ENCODE results near the gene RER1. TPM values are rescaled to one million over a fixed set of nuclear protein-coding genes. Genes with fewer than 3 reads are reported as not detected.

The RER1 gene
- total RNA-seq, 1 experiment from 2014 or later = 155 TPM

DNA sequence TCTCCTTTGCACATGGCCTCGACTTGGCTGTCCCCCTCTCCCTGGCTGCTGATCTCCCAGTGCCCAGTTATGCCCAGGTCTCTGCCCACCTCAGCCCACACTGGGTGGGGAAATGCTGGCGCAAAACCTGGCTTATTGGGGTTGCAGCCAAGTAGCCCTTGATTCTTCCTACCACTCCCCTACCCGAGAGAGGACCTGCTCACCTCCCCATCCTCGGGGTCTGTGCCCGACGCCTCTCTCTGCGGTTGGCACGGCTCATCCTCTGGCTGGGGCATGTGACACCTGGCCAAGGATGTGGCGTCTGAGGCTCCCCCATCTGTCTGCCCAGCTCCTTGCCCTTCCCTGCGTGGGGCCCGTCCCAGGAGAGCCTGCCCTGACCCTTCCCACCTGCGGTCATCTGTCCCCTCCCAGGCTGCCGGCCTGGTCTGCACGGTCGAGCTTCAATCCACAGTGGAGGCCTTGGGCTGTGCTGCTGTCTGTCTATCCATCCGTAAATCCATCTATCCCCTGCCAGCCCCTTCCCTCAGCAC lies 27.2 kb downstream of the RER1 start:
- ATAC-seq (no peak), DNase-seq (ENCODE audit: low read depth, low spot score) (no peak)
- RAD21 ChIA-PET (ENCODE audit: low non-redundant PET in 1 of 2, low total read pairs in 2 of 2, uncharacterized antibody in 2 of 2, unreplicated experiment in 2 of 2) = no interaction called here
- H3K4me2 ChIP-seq (ENCODE audit: low read length) = no peak overlapping the region
- H4K20me1 ChIP-seq (ENCODE audit: insufficient read depth) = no peaks in the 10 kb centered on the region
- no peak overlapping the region for H3K27ac ChIP-seq (ENCODE audit: low read depth, low read length)
- CTCF ChIA-PET = no interaction called here
- TF ChIP-seq POLR2AphosphoS5 (IDR thresholded peaks at IDR 0.05; ENCODE audit: low read depth, low read length) (no peak), SP1 (IDR thresholded peaks at IDR 0.05; ENCODE audit: low read depth) (no peak), FOSL1 (IDR thresholded peaks at IDR 0.05; ENCODE audit: low read depth) (no peak), EGR1 (IDR thresholded peaks at IDR 0.05; ENCODE audit: low read depth) (no peak)
- TF ChIP-seq, protein P1, sequence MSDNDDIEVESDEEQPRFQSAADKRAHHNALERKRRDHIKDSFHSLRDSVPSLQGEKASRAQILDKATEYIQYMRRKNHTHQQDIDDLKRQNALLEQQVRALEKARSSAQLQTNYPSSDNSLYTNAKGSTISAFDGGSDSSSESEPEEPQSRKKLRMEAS (IDR thresholded peaks at IDR 0.05) = no peak
- no TSS peak for BruUV-seq (replicated peaks)
- intact Hi-C loops (cut with micrococcal nuclease) = no loop called here
- no peaks in the 10 kb centered on the region for H3K27me3 ChIP-seq (ENCODE audit: insufficient read depth, low read length)
- H2AFZ ChIP-seq (ENCODE audit: low read depth, low read length, poor library complexity, severe bottlenecking) = no peak overlapping the region
- H3K36me3 ChIP-seq (ENCODE audit: control insufficient read depth in 1 of 2, insufficient read depth in 2 of 2, low read length in 2 of 2) = no peaks in the 10 kb centered on the region
- no peaks in the 10 kb centered on the region for H3K79me2 ChIP-seq (ENCODE audit: insufficient read depth, low read length)
- H3K4me1 ChIP-seq (ENCODE audit: control insufficient read depth in 1 of 2, insufficient read depth in 2 of 2, low read length in 2 of 2) = peaks cover 8 to 22% of the 10 kb centered on the region in 2 experiments; a peak in 3 of 4 replicates
- no peak overlapping the region for H3K9ac ChIP-seq (ENCODE audit: low read length)
- H3K9me2 ChIP-seq (ENCODE audit: insufficient read depth) = no peaks in the 10 kb centered on the region
- no peak overlapping the region for H3K4me3 ChIP-seq (replicated peaks in 1 of 2; ENCODE audit: low read depth in 1 of 2, low read length in 2 of 2)
- H3K9me3 ChIP-seq (ENCODE audit: control insufficient read depth in 1 of 2, insufficient read depth in 1 of 2, low read depth in 1 of 2, low read length in 2 of 2) = peaks cover 0 to 6% of the 10 kb centered on the region in 2 experiments; a peak in 1 of 4 replicates
- POLR2A ChIA-PET = no interaction called here

DNA sequence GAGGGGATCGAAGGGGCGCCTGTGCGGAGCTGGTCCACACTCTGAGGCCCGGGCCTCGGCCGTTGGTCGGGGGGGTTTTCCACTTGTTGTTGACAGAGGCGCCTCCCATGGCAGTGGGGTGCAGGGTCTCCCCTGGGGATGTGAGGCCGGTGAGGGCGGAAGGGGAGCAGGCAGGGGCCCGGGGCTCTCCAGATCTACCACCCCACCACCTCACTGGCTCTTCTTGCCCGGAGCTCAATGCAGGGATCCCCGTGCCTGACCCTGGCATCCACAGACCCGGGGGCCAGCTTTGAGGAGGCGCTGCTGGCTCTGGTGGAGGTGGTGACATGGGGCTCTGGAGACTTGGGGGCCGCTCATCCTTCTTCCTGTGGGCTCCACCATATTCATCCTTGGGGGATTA lies 27.8 kb downstream of the RER1 start:
- no peak overlapping the region for H3K4me2 ChIP-seq (ENCODE audit: low read length)
- intact Hi-C loops (cut with micrococcal nuclease) = no loop called here
- peaks cover 6 to 16% of the 10 kb centered on the region in 2 experiments; a peak in 3 of 4 replicates for H3K4me1 ChIP-seq (ENCODE audit: control insufficient read depth in 1 of 2, insufficient read depth in 2 of 2, low read length in 2 of 2)
- H2AFZ ChIP-seq (ENCODE audit: low read depth, low read length, poor library complexity, severe bottlenecking) = no peak overlapping the region
- H3K36me3 ChIP-seq (ENCODE audit: control insufficient read depth in 1 of 2, insufficient read depth in 2 of 2, low read length in 2 of 2) = no peaks in the 10 kb centered on the region
- no peaks in the 10 kb centered on the region for H4K20me1 ChIP-seq (ENCODE audit: insufficient read depth)
- H3K4me3 ChIP-seq (replicated peaks in 1 of 2; ENCODE audit: low read depth in 1 of 2, low read length in 2 of 2) = no peak overlapping the region
- H3K9me3 ChIP-seq (ENCODE audit: control insufficient read depth in 1 of 2, insufficient read depth in 1 of 2, low read depth in 1 of 2, low read length in 2 of 2) = peaks cover 0 to 6% of the 10 kb centered on the region in 2 experiments; a peak in 1 of 4 replicates
- no TSS peak for BruUV-seq (replicated peaks)
- RAD21 ChIA-PET (ENCODE audit: low non-redundant PET in 1 of 2, low total read pairs in 2 of 2, uncharacterized antibody in 2 of 2, unreplicated experiment in 2 of 2) = no interaction called here
- POLR2A ChIA-PET = interaction anchor here (0.8 kb wide), 1 partner anchor 126 kb away, joined by 3 read pairs; no protein-coding TSS in a partner anchor
- CTCF ChIA-PET = no interaction called here
- no peak overlapping the region for H3K27ac ChIP-seq (ENCODE audit: low read depth, low read length)
- ATAC-seq = no peak
- TF ChIP-seq JUND (IDR thresholded peaks at IDR 0.05) = no peak
- no peak for TF ChIP-seq POLR2AphosphoS5 (IDR thresholded peaks at IDR 0.05; ENCODE audit: low read depth, low read length)
- TF ChIP-seq, protein P2, sequence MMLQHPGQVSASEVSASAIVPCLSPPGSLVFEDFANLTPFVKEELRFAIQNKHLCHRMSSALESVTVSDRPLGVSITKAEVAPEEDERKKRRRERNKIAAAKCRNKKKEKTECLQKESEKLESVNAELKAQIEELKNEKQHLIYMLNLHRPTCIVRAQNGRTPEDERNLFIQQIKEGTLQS (IDR thresholded peaks at IDR 0.05) = no peak
- TF ChIP-seq ZFX (IDR thresholded peaks at IDR 0.05) = no peak
- no peak for TF ChIP-seq YY1 (IDR thresholded peaks at IDR 0.05; ENCODE audit: extremely low read depth, insufficient replicate concordance, low read depth, low read length)
- no peak for TF ChIP-seq FOSL1 (IDR thresholded peaks at IDR 0.05; ENCODE audit: low read depth)
- no peaks in the 10 kb centered on the region for H3K9me2 ChIP-seq (ENCODE audit: insufficient read depth)
- DNase-seq (ENCODE audit: low read depth, low spot score) = no peak
- no peaks in the 10 kb centered on the region for H3K27me3 ChIP-seq (ENCODE audit: insufficient read depth, low read length)
- no peaks in the 10 kb centered on the region for H3K79me2 ChIP-seq (ENCODE audit: insufficient read depth, low read length)
- H3K9ac ChIP-seq (ENCODE audit: low read length) = no peak overlapping the region
